GM23248 (cell line): ENCODE data around the gene FBXO46. TPM values are rescaled to one million over a fixed set of nuclear protein-coding genes. Genes with fewer than 3 reads are reported as not detected.

Experiments
- DNase-seq: peaks from one replicate; pipeline ENCODE4 v3.0.0-alpha.2; 2015
- H2AFZ ChIP-seq: fragments of 200-600 bp; sonication (generic); 2 replicates; pipeline ENCODE4 v1.6.1; 2016; ENCODE audit warnings: antibody characterized with exemption
- H3F3A ChIP-seq: fragments of 200-600 bp; sonication (generic); 2 replicates; pipeline ENCODE4 v1.6.1; 2016; ENCODE audit warnings: mild to moderate bottlenecking, antibody characterized with exemption, mixed run types; ENCODE audit not compliant: insufficient read depth
- H3K27ac ChIP-seq: fragments of 200-600 bp; sonication (generic); 2 replicates; pipeline ENCODE4 v1.5.1; 2016; ENCODE audit warnings: mild to moderate bottlenecking
- H3K27me3 ChIP-seq: fragments of 200-600 bp; sonication (generic); replicated peaks from 2 replicates; pipeline ENCODE4 v1.6.1; 2016; ENCODE audit warnings: mild to moderate bottlenecking; ENCODE audit not compliant: insufficient read depth
- H3K36me3 ChIP-seq: fragments of 200-600 bp; sonication (generic); 2 replicates; pipeline ENCODE4 v1.6.1; 2016; ENCODE audit warnings: low read depth, mild to moderate bottlenecking
- H3K4me1 ChIP-seq: fragments of 200-600 bp; sonication (generic); 2 replicates; pipeline ENCODE4 v1.6.1; 2016; ENCODE audit warnings: mild to moderate bottlenecking; ENCODE audit not compliant: insufficient read depth
- H3K4me2 ChIP-seq: fragments of 200-600 bp; sonication (generic); one replicate; pipeline ENCODE4 v1.6.1; 2016; ENCODE audit warnings: mild to moderate bottlenecking; ENCODE audit not compliant: unreplicated experiment
- H3K4me3 ChIP-seq: fragments of 200-600 bp; sonication (generic); 2 replicates; pipeline ENCODE4 v1.5.1; 2016; ENCODE audit warnings: mild to moderate bottlenecking
- H3K79me2 ChIP-seq: fragments of 200-600 bp; sonication (generic); 2 replicates; pipeline ENCODE4 v1.6.1; 2016; ENCODE audit warnings: mild to moderate bottlenecking; ENCODE audit not compliant: insufficient read depth
- H3K9ac ChIP-seq: fragments of 200-600 bp; sonication (generic); 2 replicates; pipeline ENCODE4 v1.6.1; 2016; ENCODE audit warnings: mild to moderate bottlenecking
- H3K9me2 ChIP-seq: fragments of 200-600 bp; sonication (generic); 2 replicates; pipeline ENCODE4 v1.6.1; 2016; ENCODE audit warnings: mixed run types, mild to moderate bottlenecking, moderate library complexity; ENCODE audit not compliant: insufficient read depth
- H3K9me3 ChIP-seq: fragments of 200-600 bp; sonication (generic); one replicate; pipeline ENCODE4 v1.6.1; 2017; ENCODE audit warnings: low read depth
- H4K20me1 ChIP-seq: fragments of 200-600 bp; sonication (generic); 2 replicates; pipeline ENCODE4 v1.6.0; 2016; ENCODE audit not compliant: insufficient read depth
- EZH2 ChIP-seq: fragments of 200-600 bp; sonication (generic); IDR thresholded peaks from 2 replicates; pipeline ENCODE4 v1.6.1; 2018; ENCODE audit warnings: antibody characterized with exemption, mild to moderate bottlenecking; ENCODE audit not compliant: insufficient read depth, poor library complexity, severe bottlenecking
- EZH2phosphoT487 ChIP-seq: fragments of 200-600 bp; sonication (generic); IDR thresholded peaks from 2 replicates; pipeline ENCODE4 v1.6.1; 2018; ENCODE audit warnings: antibody characterized with exemption, moderate library complexity, mild to moderate bottlenecking, low read depth; ENCODE audit not compliant: insufficient read depth
- WGBS, 2 experiments: methylation state at CpG; one replicate each; pipeline ENCODE4 v1.1.6; 2015 to 2017; ENCODE audit warnings: low lambda C conversion rate in 2 of 2, low coverage in 1 of 2; ENCODE audit errors: missing lambda C conversion rate in 2 of 2; 5-methylcytosine and 5-hydroxymethylcytosine counted together
- in situ Hi-C: fragments of 300-500 bp; cut with MboI; formaldehyde crosslinking; loops from 2 replicates; pipeline ENCODE4 v1.15.0; 2020
- microRNA counts: library from miRNA; unstranded; fragments of <30 nt; microRNA quantifications from one replicate; lab custom pipeline; 2016
- microRNA-seq: library from miRNA; unstranded; fragments of <30 nt; microRNA quantifications from one replicate; pipeline ENCODE4, GENCODE V29; 2016; ENCODE audit warnings: borderline number of aligned reads
- polyA plus RNA-seq: library from polyadenylated mRNA; unstranded; fragments of >200 nt; fragmentation: Nextera tagmentation; extraction: Ambion mirVana; gene quantifications from 2 replicates; pipeline ENCODE4 v1.2.1, GENCODE V29; 2016
- small RNA-seq: library from RNA; depleted of rRNA; stranded (forward); fragments of <200 nt; gene quantifications from one replicate; pipeline ENCODE3, GENCODE V24; 2014; ENCODE audit warnings: low read depth, low replicate concordance
- total RNA-seq: library from RNA; depleted of rRNA; stranded (reverse); fragments of >200 nt; shearing (Covaris generic); gene quantifications from 2 replicates; pipeline ENCODE4 v1.2.3, GENCODE V29; 2014; rRNA removed

FBXO46 gene
- total and polyA plus RNA-seq, 2 experiments from 2014 or later, result 3.1 to 6.3 TPM

DNA sequence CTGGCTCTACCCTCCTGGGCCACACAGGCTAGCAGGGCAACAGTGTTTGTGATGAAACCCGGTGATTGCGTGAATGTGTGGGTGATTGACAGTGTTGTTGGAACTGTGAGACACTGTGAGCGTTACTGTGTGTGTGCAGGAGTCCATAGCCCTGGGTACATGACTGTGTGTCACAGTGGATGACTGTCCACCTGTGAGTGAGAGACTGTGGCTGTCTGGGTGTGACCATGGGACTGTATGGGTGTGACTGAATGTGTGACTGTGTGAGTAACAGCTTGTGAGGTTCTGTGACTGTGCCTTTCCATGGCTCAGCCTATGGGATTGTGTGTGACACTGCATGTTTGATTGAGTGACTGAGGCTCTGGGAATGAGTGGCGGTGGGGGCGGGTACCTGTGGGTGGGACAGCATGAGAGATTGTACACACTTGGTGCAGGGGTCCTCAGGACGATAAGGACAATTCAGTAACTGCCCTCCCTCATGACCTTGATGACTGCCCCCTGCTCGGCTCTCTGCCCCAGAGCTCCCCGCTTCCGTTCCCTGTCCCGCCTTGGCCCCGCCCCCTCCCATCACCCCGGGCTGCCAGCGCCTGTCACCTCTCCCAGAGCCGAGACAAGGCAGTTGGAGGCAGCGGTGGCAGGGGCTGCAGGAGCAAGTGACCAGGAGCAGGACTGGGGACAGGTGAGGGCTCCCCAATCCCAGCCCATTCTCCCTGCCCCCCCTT, 62.9 kb downstream of the FBXO46 start, which contains the start of gene GIPR:
TSS of gene GIPR (plus strand) at position 602 of the 722 bp plus-strand sequence. CDS start 1,300 bp downstream, outside the sequence.
- H3K79me2 ChIP-seq, result no peaks in the 10 kb centered on the region
- TF ChIP-seq EZH2phosphoT487, result no peak
- no peak for TF ChIP-seq EZH2
- no peaks in the 10 kb centered on the region for H4K20me1 ChIP-seq
- peak within 1 kb of the TSS; percentile 53 for H3K9ac ChIP-seq
- no peaks in the 10 kb centered on the region for H3K9me3 ChIP-seq
- peak within 1 kb of the TSS; percentile 67 for H3K4me3 ChIP-seq
- 0 out of 2 replicates have a peak, but pooled peaks cover 9% of the 10 kb centered on the region for H3K27me3 ChIP-seq
- peaks cover 10% of the 10 kb centered on the region for H3K4me1 ChIP-seq
- H3K27ac ChIP-seq, result no peak within 1 kb of the TSS
- WGBS, 2 experiments, result 16 to 32% methylated on average over 9 to 15 of the region's 15 CpGs
- H3K36me3 ChIP-seq, result no peaks in the 10 kb centered on the region
- peak; percentile 72 for DNase-seq
- in situ Hi-C loops, result no loop called here
- H3K9me2 ChIP-seq, result no peaks in the 10 kb centered on the region
- peak within 1 kb of the TSS; percentile 88 for H3K4me2 ChIP-seq
- H2AFZ ChIP-seq, result peak within 1 kb of the TSS; percentile 84
- H3F3A ChIP-seq, result no peaks in the 10 kb centered on the region

DNA sequence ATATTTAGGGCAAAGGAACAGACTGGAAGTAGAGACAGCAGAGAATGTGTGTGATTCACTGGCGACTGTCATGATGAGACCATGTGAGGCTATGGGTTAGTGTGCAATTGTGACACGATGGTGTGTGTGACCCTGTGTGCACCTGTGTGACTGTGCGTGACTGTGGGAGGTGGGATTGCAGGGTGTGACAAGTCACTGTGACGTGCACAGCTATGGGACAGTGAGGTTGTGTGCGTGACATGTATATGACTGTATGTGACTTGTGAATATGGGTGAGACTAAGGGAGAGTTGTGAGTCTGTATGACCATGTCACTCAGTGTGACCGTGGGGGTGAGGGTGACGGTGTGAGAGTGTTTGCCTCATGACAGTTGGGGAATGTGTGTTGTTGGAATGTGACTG, 66.1 kb downstream of the FBXO46 start:
- no peak overlapping the region for H3K27ac ChIP-seq
- H3K9me3 ChIP-seq, result no peaks in the 10 kb centered on the region
- H3K4me2 ChIP-seq, result no peak overlapping the region
- in situ Hi-C loops, result no loop called here
- H3K36me3 ChIP-seq, result no peaks in the 10 kb centered on the region
- no peak overlapping the region for H3K4me3 ChIP-seq
- no peak overlapping the region for H2AFZ ChIP-seq
- no peaks in the 10 kb centered on the region for H3K9me2 ChIP-seq
- no peaks in the 10 kb centered on the region for H4K20me1 ChIP-seq
- WGBS, 2 experiments, result 22 to 24% methylated on average over 7 of the region's 7 CpGs
- peaks cover 9% of the 10 kb centered on the region for H3K4me1 ChIP-seq
- no peak for DNase-seq
- H3K79me2 ChIP-seq, result no peaks in the 10 kb centered on the region
- H3K27me3 ChIP-seq, result no peaks in the 10 kb centered on the region; the same call in 1 of the 2 replicates
- no peak overlapping the region for H3K9ac ChIP-seq
- no peaks in the 10 kb centered on the region for H3F3A ChIP-seq
- no peak for TF ChIP-seq EZH2phosphoT487
- no peak for TF ChIP-seq EZH2

DNA sequence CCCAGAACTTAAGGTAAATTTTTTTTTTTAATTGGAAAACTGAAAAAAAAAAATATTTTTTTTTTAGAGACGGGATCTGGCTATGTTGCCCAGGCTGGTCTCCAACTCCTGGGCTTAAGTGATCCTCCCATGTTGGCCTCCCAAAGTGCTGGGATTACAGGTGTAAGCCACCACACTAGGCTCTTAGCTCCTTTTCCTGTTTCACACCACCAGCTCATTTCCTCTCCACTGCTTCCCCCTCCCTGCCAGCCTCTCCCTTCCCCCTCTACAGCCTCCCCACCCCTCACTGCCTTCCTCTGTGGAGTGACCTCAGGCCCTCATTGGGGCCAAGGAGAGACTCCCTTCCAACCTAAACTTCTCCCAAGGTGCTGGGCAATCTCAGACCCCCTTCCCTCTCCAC, 66.9 kb downstream of the FBXO46 start:
- H3K4me3 ChIP-seq, result no peak overlapping the region
- H4K20me1 ChIP-seq, result no peaks in the 10 kb centered on the region
- no peaks in the 10 kb centered on the region for H3K79me2 ChIP-seq
- H3K4me2 ChIP-seq, result no peak overlapping the region
- no peaks in the 10 kb centered on the region; the same call in 1 of the 2 replicates for H3K27me3 ChIP-seq
- 92 to 100% methylated on average over 1 of the region's 1 CpG for WGBS, 2 experiments
- TF ChIP-seq EZH2phosphoT487, result no peak
- TF ChIP-seq EZH2, result no peak
- H3K9me3 ChIP-seq, result no peaks in the 10 kb centered on the region
- H3F3A ChIP-seq, result no peaks in the 10 kb centered on the region
- peaks cover 4% of the 10 kb centered on the region for H3K4me1 ChIP-seq
- no peak overlapping the region for H3K27ac ChIP-seq
- H3K9me2 ChIP-seq, result no peaks in the 10 kb centered on the region
- no peak overlapping the region for H2AFZ ChIP-seq
- in situ Hi-C loops, result no loop called here
- no peak overlapping the region for H3K9ac ChIP-seq
- DNase-seq, result no peak
- no peaks in the 10 kb centered on the region for H3K36me3 ChIP-seq

DNA sequence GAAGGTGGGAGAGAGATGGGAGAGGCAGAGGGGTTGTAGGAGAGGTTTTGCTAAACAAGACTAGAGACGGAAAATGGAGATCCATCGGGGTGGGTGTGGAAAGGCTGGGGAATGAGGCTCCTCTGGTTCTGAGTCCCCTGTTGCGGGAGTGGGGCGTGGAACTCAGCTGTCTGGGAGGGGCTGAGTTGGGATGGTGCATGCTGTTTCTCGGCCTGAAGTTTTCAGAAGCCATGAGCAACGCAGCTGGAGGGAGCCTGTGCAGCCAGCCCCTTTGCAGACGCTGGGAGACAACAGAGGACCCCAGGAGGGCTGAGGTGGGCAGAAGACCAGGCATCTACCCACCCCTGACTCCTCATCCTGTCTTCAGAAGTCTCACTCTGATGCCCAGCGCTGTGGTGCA, 70.1 kb downstream of the FBXO46 start:
- Histone ChIP-seq H3K79me2 (no peaks in the 10 kb centered on the region), H3F3A (no peaks in the 10 kb centered on the region), H3K9me3 (no peaks in the 10 kb centered on the region), H3K4me3 (no peak overlapping the region), H3K9ac (no peak overlapping the region), H3K27ac (no peak overlapping the region), H3K9me2 (no peaks in the 10 kb centered on the region), H3K36me3 (no peaks in the 10 kb centered on the region), H3K4me1 (no peaks in the 10 kb centered on the region), H3K4me2 (no peak overlapping the region), H4K20me1 (no peaks in the 10 kb centered on the region), H3K27me3 (no peaks in the 10 kb centered on the region; the same call in 1 of the 2 replicates), H2AFZ (no peak overlapping the region)
- in situ Hi-C loops, result no loop called here
- no peak for DNase-seq
- no peak for TF ChIP-seq EZH2
- WGBS, 2 experiments, result 10 to 25% methylated on average over 7 to 8 of the region's 8 CpGs

MicroRNAs within 50 kb of the gene (microRNA counts, 767-probe panel; counts per million panel counts)
- microRNA hsa-miR-642a-5p (lab: Ali Mortazavi, UCI) (447 counts per million, percentile 86 among the panel's probes with 10 or more counts), microRNA hsa-miR-642b-3p (lab: Ali Mortazavi, UCI) (447 counts per million, percentile 86 among the panel's probes with 10 or more counts)

Small RNAs within 50 kb of the gene (microRNA-seq; reads per million reads assigned to microRNA genes)
- gene MIR642A, result not detected
- gene MIR642B, result not detected

Small RNAs within 50 kb of the gene (small RNA-seq; reads per million reads assigned to genes)
- not detected for gene MIR642A

Other genes starting within 250 kb of the FBXO46 start
- gene RTN2, start 233.8 kb downstream of the FBXO46 start, total RNA-seq, result 14.8 and 19.6 TPM in 2 replicates
- gene RTN2, start 233.8 kb downstream of the FBXO46 start, polyA plus RNA-seq, result 7.8 and 8.2 TPM in 2 replicates
- gene PPM1N, start 232.5 kb downstream of the FBXO46 start, total RNA-seq, result 0.32 TPM in 1 of 2 replicates, not detected in the other
- 0.33 and 0.63 TPM in 2 replicates for gene PPM1N, start 232.5 kb downstream of the FBXO46 start, polyA plus RNA-seq
- 108 and 135 TPM in 2 replicates for gene VASP, start 223.4 kb downstream of the FBXO46 start, total RNA-seq
- 31.9 and 32.6 TPM in 2 replicates for gene VASP, start 223.4 kb downstream of the FBXO46 start, polyA plus RNA-seq
- 5.3 and 10.6 TPM in 2 replicates for gene OPA3, start 146.1 kb downstream of the FBXO46 start, total RNA-seq
- gene OPA3, start 146.1 kb downstream of the FBXO46 start, polyA plus RNA-seq, result 11.8 and 11.9 TPM in 2 replicates
- 0.32 TPM in 1 of 2 replicates, not detected in the other for gene GPR4, start 128.7 kb downstream of the FBXO46 start, total RNA-seq
- gene GPR4, start 128.7 kb downstream of the FBXO46 start, polyA plus RNA-seq, result 0.51 and 1.6 TPM in 2 replicates
- 24.4 and 27.5 TPM in 2 replicates for gene EML2, start 91.5 kb downstream of the FBXO46 start, total RNA-seq
- gene EML2, start 91.5 kb downstream of the FBXO46 start, polyA plus RNA-seq, result 6.6 and 8.3 TPM in 2 replicates
- gene GIPR, start 62.7 kb downstream of the FBXO46 start, total RNA-seq, result not detected in 2 replicates
- not detected in 2 replicates for gene GIPR, start 62.7 kb downstream of the FBXO46 start, polyA plus RNA-seq
- gene SNRPD2, start 38.9 kb downstream of the FBXO46 start, total RNA-seq, result 129 and 152 TPM in 2 replicates
- gene SNRPD2, start 38.9 kb downstream of the FBXO46 start, polyA plus RNA-seq, result 544 and 545 TPM in 2 replicates
- gene QPCTL, start 38.2 kb downstream of the FBXO46 start, total RNA-seq, result 8.6 and 13.2 TPM in 2 replicates
- 7.4 and 7.6 TPM in 2 replicates for gene QPCTL, start 38.2 kb downstream of the FBXO46 start, polyA plus RNA-seq
- gene MEIOSIN, start 2.5 kb upstream of the FBXO46 start, total RNA-seq, result not detected in 2 replicates
- gene MEIOSIN, start 2.5 kb upstream of the FBXO46 start, polyA plus RNA-seq, result not detected in 2 replicates
- gene SIX5, start 38.4 kb upstream of the FBXO46 start, total RNA-seq, result 14.4 and 16.8 TPM in 2 replicates
- gene SIX5, start 38.4 kb upstream of the FBXO46 start, polyA plus RNA-seq, result 6.1 and 8.2 TPM in 2 replicates
- 26.6 and 34.4 TPM in 2 replicates for gene DMPK, start 51.6 kb upstream of the FBXO46 start, total RNA-seq
- 13.0 and 15.3 TPM in 2 replicates for gene DMPK, start 51.6 kb upstream of the FBXO46 start, polyA plus RNA-seq
- 32.2 and 32.6 TPM in 2 replicates for gene DMWD, start 61.9 kb upstream of the FBXO46 start, total RNA-seq
- 11.5 and 14.5 TPM in 2 replicates for gene DMWD, start 61.9 kb upstream of the FBXO46 start, polyA plus RNA-seq
- not detected in 2 replicates for gene RSPH6A, start 84.4 kb upstream of the FBXO46 start, total RNA-seq
- gene RSPH6A, start 84.4 kb upstream of the FBXO46 start, polyA plus RNA-seq, result not detected in 2 replicates
- gene SYMPK, start 132.3 kb upstream of the FBXO46 start, total RNA-seq, result 28.1 and 81.4 TPM in 2 replicates
- 14.8 and 17.8 TPM in 2 replicates for gene SYMPK, start 132.3 kb upstream of the FBXO46 start, polyA plus RNA-seq
- gene FOXA3, start 133.4 kb upstream of the FBXO46 start, total RNA-seq, result not detected in 2 replicates
- not detected in 2 replicates for gene FOXA3, start 133.4 kb upstream of the FBXO46 start, polyA plus RNA-seq
- 39.3 and 53.8 TPM in 2 replicates for gene IRF2BP1, start 155.2 kb upstream of the FBXO46 start, total RNA-seq
- gene IRF2BP1, start 155.2 kb upstream of the FBXO46 start, polyA plus RNA-seq, result 7.8 and 8.6 TPM in 2 replicates
- gene MYPOP, start 171.7 kb upstream of the FBXO46 start, total RNA-seq, result 3.5 and 7.7 TPM in 2 replicates
- gene MYPOP, start 171.7 kb upstream of the FBXO46 start, polyA plus RNA-seq, result 1.2 and 1.6 TPM in 2 replicates
- not detected in 2 replicates for gene NANOS2, start 183.9 kb upstream of the FBXO46 start, total RNA-seq
- not detected in 2 replicates for gene NANOS2, start 183.9 kb upstream of the FBXO46 start, polyA plus RNA-seq
- gene NOVA2, start 243.0 kb upstream of the FBXO46 start, total RNA-seq, result not detected in 2 replicates
- gene NOVA2, start 243.0 kb upstream of the FBXO46 start, polyA plus RNA-seq, result not detected in 2 replicates